ENCODE results near the gene HAUS2.

- TF ChIP-seq CTCF (IDR thresholded peaks at IDR 0.05; ENCODE audit: borderline replicate concordance, extremely low read depth, low read length, poor library complexity, severe bottlenecking) (no peak), EZH2 (IDR thresholded peaks at IDR 0.05; ENCODE audit: borderline replicate concordance, low read depth, low read length, severe bottlenecking) (no peak)
Measured at GRCh38 chr15:42592716-42593115, 44.1 kb downstream of the HAUS2 start.
